HCT116 (cell line): ENCODE data around the gene QKI. TPM values are rescaled to one million over a fixed set of nuclear protein-coding genes. Genes with fewer than 3 reads are reported as not detected.
A peak's percentile ranks its signal among the peaks of the same experiment; 100 is the strongest.

Experiments used
- ATAC-seq: fragments of 200-7000 bp; cut with Tn5 transposase; 2 replicates; pipeline ENCODE4 v1.9.1; 2020; ENCODE audit warnings: mild to moderate bottlenecking, moderate library complexity
- BruUV-seq: library from RNA; stranded (reverse); fragments of 400-500 nt; replicated peaks from 2 replicates; lab custom pipeline; 2021; lab: Mats Ljungman, UMichigan
- CTCF ChIA-PET: fragments of 300-600 bp; sonication (Branson Sonifier 250); formaldehyde crosslinking; loops from one replicate; lab custom pipeline; 2021; ENCODE audit warnings: antibody characterized with exemption; lab: Charles Lee
- POLR2A ChIA-PET: fragments of 300-600, 350-600 bp; sonication (Branson Sonifier 250); formaldehyde crosslinking; loops from one replicate; lab custom pipeline; 2021; ENCODE audit warnings: antibody characterized with exemption; lab: Charles Lee
- RAD21 ChIA-PET, 2 experiments: fragments of 300-600 bp; sonication (Branson Sonifier 250); formaldehyde crosslinking; loops; one replicate each; lab custom pipeline; 2023; ENCODE audit warnings: low total read pairs in 2 of 2; ENCODE audit not compliant: uncharacterized antibody in 2 of 2, unreplicated experiment in 2 of 2, low non-redundant PET in 1 of 2; lab: Charles Lee
- DNase-seq: peaks from one replicate; pipeline ENCODE4 v3.0.0-alpha.2; 2010; ENCODE audit warnings: low read depth, low spot score
- H2AFZ ChIP-seq: fragments of 200-600 bp; shearing (Covaris generic), sonication (generic); 2 replicates; pipeline ENCODE4 v1.6.1; 2017; ENCODE audit warnings: low read depth, mixed run types, mixed read lengths, antibody characterized with exemption, low read length; ENCODE audit not compliant: poor library complexity, severe bottlenecking
- H3K27ac ChIP-seq: 2 replicates; pipeline ENCODE4 v1.5.1; 2012; ENCODE audit warnings: low read depth, low read length
- H3K27me3 ChIP-seq: fragments of 200-600 bp; sonication (generic); 2 replicates; pipeline ENCODE4 v1.6.1; 2016; ENCODE audit warnings: mixed run types, low read length, mixed read lengths; ENCODE audit not compliant: insufficient read depth
- H3K36me3 ChIP-seq, 2 experiments: fragments of 200-500 bp in 1 of 2; fragments of 200-600 bp in 1 of 2; sonication (Bioruptor generic) in 1 of 2; sonication (generic) in 1 of 2; 2 replicates each; pipeline versions ENCODE4 v1.5.1 to v1.6.1; 2014 to 2016; ENCODE audit warnings: low read length in 2 of 2, inconsistent platforms in 1 of 2, mixed read lengths in 1 of 2, mixed run types in 1 of 2; ENCODE audit not compliant: insufficient read depth in 2 of 2, control insufficient read depth in 1 of 2
- H3K4me1 ChIP-seq, 2 experiments: fragments of 200-600 bp in 1 of 2; sonication (generic) in 1 of 2; 2 replicates each; pipeline versions ENCODE4 v1.5.1 to v1.6.1; 2012 to 2017; ENCODE audit warnings: low read length in 2 of 2, inconsistent platforms in 1 of 2, mild to moderate bottlenecking in 1 of 2, mixed read lengths in 1 of 2, mixed run types in 1 of 2, moderate library complexity in 1 of 2; ENCODE audit not compliant: insufficient read depth in 2 of 2, control insufficient read depth in 1 of 2
- H3K4me2 ChIP-seq: fragments of 200-600 bp; sonication (generic); 2 replicates; pipeline ENCODE4 v1.6.1; 2017; ENCODE audit warnings: mixed run types, low read length, mixed read lengths
- H3K4me3 ChIP-seq, 2 experiments: fragments of 200-600 bp in 1 of 2; sonication (generic) in 1 of 2; replicated peaks in 1 of 2; 2 replicates each; pipeline ENCODE4 v1.5.1; 2011 to 2016; ENCODE audit warnings: low read length in 2 of 2, control low read depth in 1 of 2, low read depth in 1 of 2, mild to moderate bottlenecking in 1 of 2, mixed read lengths in 1 of 2, mixed run types in 1 of 2
- H3K79me2 ChIP-seq: fragments of 200-600 bp; sonication (generic); 2 replicates; pipeline ENCODE4 v1.6.1; 2017; ENCODE audit warnings: mild to moderate bottlenecking, mixed run types, low read length, moderate library complexity, mixed read lengths; ENCODE audit not compliant: insufficient read depth
- H3K9ac ChIP-seq: fragments of 200-600 bp; sonication (generic); 2 replicates; pipeline ENCODE4 v1.6.1; 2016; ENCODE audit warnings: low read length, mixed read lengths
- H3K9me2 ChIP-seq: fragments of 200-600 bp; sonication (generic), shearing (Covaris generic); 2 replicates; pipeline ENCODE4 v1.6.1; 2017; ENCODE audit warnings: mixed run types, mild to moderate bottlenecking, moderate library complexity; ENCODE audit not compliant: insufficient read depth
- H3K9me3 ChIP-seq, 2 experiments: fragments of 200-500 bp in 1 of 2; fragments of 200-600 bp in 1 of 2; sonication (Bioruptor generic) in 1 of 2; sonication (generic) in 1 of 2; 2 replicates each; pipeline ENCODE4 v1.6.1; 2014 to 2017; ENCODE audit warnings: low read length in 2 of 2, mixed read lengths in 2 of 2, inconsistent platforms in 1 of 2, low read depth in 1 of 2, mild to moderate bottlenecking in 1 of 2, mixed run types in 1 of 2, moderate library complexity in 1 of 2; ENCODE audit not compliant: control insufficient read depth in 1 of 2, insufficient read depth in 1 of 2
- H4K20me1 ChIP-seq: fragments of 200-600 bp; sonication (generic), shearing (Covaris generic); 2 replicates; pipeline ENCODE4 v1.6.1; 2017; ENCODE audit warnings: mixed run types, mild to moderate bottlenecking, moderate library complexity; ENCODE audit not compliant: insufficient read depth
- CBX3 ChIP-seq: IDR thresholded peaks from 2 replicates; pipeline ENCODE4 v1.6.1; 2012; ENCODE audit warnings: low read depth
- CEBPB ChIP-seq: IDR thresholded peaks from 2 replicates; pipeline ENCODE4 v1.6.1; 2012; ENCODE audit warnings: low read depth
- ELF1 ChIP-seq: IDR thresholded peaks from 2 replicates; pipeline ENCODE4 v1.6.1; 2012; ENCODE audit warnings: low read depth, borderline replicate concordance
- EZH2 ChIP-seq: fragments of 200-600 bp; sonication (generic); IDR thresholded peaks from 2 replicates; pipeline ENCODE4 v1.6.1; 2017; ENCODE audit warnings: antibody characterized with exemption, mixed run types
- FOSL1 ChIP-seq: IDR thresholded peaks from 2 replicates; pipeline ENCODE4 v1.6.1; 2012; ENCODE audit warnings: low read depth
- JUND ChIP-seq: IDR thresholded peaks from 2 replicates; pipeline ENCODE4 v1.6.1; 2012
- POLR2A ChIP-seq: IDR thresholded peaks from 2 replicates; pipeline ENCODE4 v1.7.0; 2011; ENCODE audit warnings: borderline replicate concordance; ENCODE audit not compliant: insufficient read depth, insufficient read length; ENCODE audit errors: extremely low read depth
- POLR2AphosphoS5 ChIP-seq: IDR thresholded peaks from 2 replicates; pipeline ENCODE4 v1.6.1; 2011; ENCODE audit warnings: mild to moderate bottlenecking, low read depth, low read length, moderate library complexity
- RAD21 ChIP-seq: IDR thresholded peaks from 2 replicates; pipeline ENCODE4 v1.6.1; 2012; ENCODE audit warnings: low read depth, mild to moderate bottlenecking
- SIN3A ChIP-seq: IDR thresholded peaks from 2 replicates; pipeline ENCODE4 v1.6.1; 2012; ENCODE audit warnings: low read depth
- SP1 ChIP-seq: IDR thresholded peaks from 2 replicates; pipeline ENCODE4 v1.6.1; 2012; ENCODE audit warnings: low read depth
- SRF ChIP-seq: IDR thresholded peaks from 2 replicates; pipeline ENCODE4 v1.6.1; 2012; ENCODE audit warnings: low read depth
- TCF7L2 ChIP-seq: IDR thresholded peaks from 2 replicates; pipeline ENCODE4 v1.7.0; 2011; ENCODE audit warnings: borderline replicate concordance, inconsistent platforms; ENCODE audit not compliant: insufficient read depth, insufficient read length; ENCODE audit errors: extremely low read depth
- YY1 ChIP-seq: IDR thresholded peaks from 2 replicates; pipeline ENCODE4 v1.6.1; 2011; ENCODE audit warnings: low read length, low read depth, moderate library complexity, mild to moderate bottlenecking; ENCODE audit not compliant: insufficient replicate concordance; ENCODE audit errors: extremely low read depth
- ZFX ChIP-seq: fragments of 450-650 bp; IDR thresholded peaks from 2 replicates; pipeline ENCODE4 v1.6.1; 2017
- ZNF274 ChIP-seq: fragments of 200-500 bp; sonication (Bioruptor generic); IDR thresholded peaks from 2 replicates; pipeline ENCODE4 v1.6.1; 2014; ENCODE audit warnings: mild to moderate bottlenecking, low read depth, low read length, inconsistent platforms
- intact Hi-C: fragments of 100-400 bp; cut with micrococcal nuclease; formaldehyde crosslinking; loops from 2 replicates; pipeline ENCODE4 v1.10.0; 2022
- total RNA-seq: library from RNA; stranded (reverse); gene quantifications from one replicate; pipeline ENCODE4 v1.2.1, GENCODE V29; 2021; ENCODE audit not compliant: unreplicated experiment
- TF ChIP-seq, protein P1 (sequence below), 3 experiments: fragments of 200-600 bp in 1 of 3; sonication (generic) in 1 of 3; IDR thresholded peaks in 2 of 3; conservative IDR thresholded peaks in 1 of 3; 2 replicates each; pipeline ENCODE4 v1.5.1; 2012 to 2017; ENCODE audit warnings: low read depth in 2 of 3, low read length in 2 of 3, antibody characterized with exemption in 1 of 3, borderline replicate concordance in 1 of 3, control low read depth in 1 of 3, mild to moderate bottlenecking in 1 of 3, mixed read lengths in 1 of 3, mixed run types in 1 of 3, moderate library complexity in 1 of 3; ENCODE audit not compliant: insufficient read depth in 1 of 3
- TF ChIP-seq, protein P2 (sequence below): IDR thresholded peaks from 2 replicates; pipeline ENCODE4 v1.6.1; 2011; ENCODE audit warnings: mild to moderate bottlenecking, low read length, moderate library complexity; ENCODE audit not compliant: insufficient replicate concordance; ENCODE audit errors: extremely low read depth
- TF ChIP-seq, protein P3 (sequence below): IDR thresholded peaks from 2 replicates; pipeline ENCODE4 v1.6.1; 2012
- TF ChIP-seq, protein P4 (sequence below): IDR thresholded peaks from 2 replicates; pipeline ENCODE4 v1.6.1; 2012; ENCODE audit warnings: low read depth

QKI gene
- total RNA-seq, 1 experiment from 2014 or later = 35.3 TPM

DNA sequence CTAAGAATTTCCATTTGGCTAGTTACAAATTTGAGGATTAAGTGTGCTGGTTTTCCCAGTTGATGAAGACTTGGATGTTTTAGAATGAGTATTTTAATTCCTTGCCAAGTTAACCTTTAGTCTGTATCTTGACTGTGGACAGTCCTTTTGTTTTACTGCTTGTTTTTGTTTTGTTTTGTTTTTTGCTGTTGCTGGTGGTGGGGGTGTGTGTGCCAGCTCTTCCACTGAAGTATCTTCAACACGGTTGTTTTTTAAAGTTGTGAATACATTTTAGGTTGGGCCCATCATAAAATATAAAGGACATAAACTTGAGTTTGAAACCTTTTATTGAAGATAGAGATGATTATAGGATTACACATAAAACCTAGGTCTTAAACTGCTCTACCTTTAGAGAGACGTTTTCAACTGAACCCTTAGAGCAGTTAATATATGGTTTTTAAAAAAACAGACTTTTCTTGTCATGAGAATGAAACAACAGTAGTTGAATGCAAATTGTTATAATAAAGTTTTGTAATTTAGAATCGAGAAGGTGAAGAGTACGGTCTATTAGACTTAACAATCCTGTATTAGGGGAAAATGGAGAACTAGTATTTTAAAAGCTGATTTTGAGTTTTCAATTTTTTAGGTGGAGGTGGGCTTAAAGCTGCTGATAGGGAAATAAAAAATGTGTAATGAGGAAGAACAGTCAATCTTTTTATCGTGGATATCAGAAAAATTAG is 4.0 kb downstream of the QKI start:
- H2AFZ ChIP-seq = no peak overlapping the region
- H3K9me2 ChIP-seq = no peaks in the 10 kb centered on the region
- ATAC-seq (no peak), DNase-seq (no peak)
- ChIA-PET RAD21 (no interaction called here), POLR2A (no interaction called here), CTCF (interaction anchor here (1.4 kb wide), 1 partner anchor 16 kb away, joined by 3 read pairs; no protein-coding TSS in a partner anchor)
- no peaks in the 10 kb centered on the region for H4K20me1 ChIP-seq
- BruUV-seq = TSS peak; percentile 5
- no peak overlapping the region for H3K4me2 ChIP-seq
- no peaks in the 10 kb centered on the region for H3K27me3 ChIP-seq
- H3K79me2 ChIP-seq = peaks cover 78% of the 10 kb centered on the region
- H3K4me1 ChIP-seq = peaks cover 3 to 4% of the 10 kb centered on the region in 2 experiments
- intact Hi-C loops = no loop called here
- no peak overlapping the region for H3K9ac ChIP-seq
- no peaks in the 10 kb centered on the region for H3K9me3 ChIP-seq
- H3K4me3 ChIP-seq = no peak overlapping the region
- no peak overlapping the region for H3K27ac ChIP-seq
- H3K36me3 ChIP-seq = no peaks in the 10 kb centered on the region
- TF ChIP-seq FOSL1 (no peak), RAD21 (no peak), ZFX (no peak), POLR2A (no peak), YY1 (no peak), EZH2 (no peak), POLR2AphosphoS5 (no peak), CBX3 (no peak), SP1 (no peak), ELF1 (no peak), ZNF274 (no peak), CEBPB (no peak), SRF (no peak), TCF7L2 (no peak), JUND (no peak), SIN3A (no peak)
- TF ChIP-seq, protein P1, sequence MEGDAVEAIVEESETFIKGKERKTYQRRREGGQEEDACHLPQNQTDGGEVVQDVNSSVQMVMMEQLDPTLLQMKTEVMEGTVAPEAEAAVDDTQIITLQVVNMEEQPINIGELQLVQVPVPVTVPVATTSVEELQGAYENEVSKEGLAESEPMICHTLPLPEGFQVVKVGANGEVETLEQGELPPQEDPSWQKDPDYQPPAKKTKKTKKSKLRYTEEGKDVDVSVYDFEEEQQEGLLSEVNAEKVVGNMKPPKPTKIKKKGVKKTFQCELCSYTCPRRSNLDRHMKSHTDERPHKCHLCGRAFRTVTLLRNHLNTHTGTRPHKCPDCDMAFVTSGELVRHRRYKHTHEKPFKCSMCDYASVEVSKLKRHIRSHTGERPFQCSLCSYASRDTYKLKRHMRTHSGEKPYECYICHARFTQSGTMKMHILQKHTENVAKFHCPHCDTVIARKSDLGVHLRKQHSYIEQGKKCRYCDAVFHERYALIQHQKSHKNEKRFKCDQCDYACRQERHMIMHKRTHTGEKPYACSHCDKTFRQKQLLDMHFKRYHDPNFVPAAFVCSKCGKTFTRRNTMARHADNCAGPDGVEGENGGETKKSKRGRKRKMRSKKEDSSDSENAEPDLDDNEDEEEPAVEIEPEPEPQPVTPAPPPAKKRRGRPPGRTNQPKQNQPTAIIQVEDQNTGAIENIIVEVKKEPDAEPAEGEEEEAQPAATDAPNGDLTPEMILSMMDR (IDR thresholded peaks at IDR 0.05 in 2 of 3, conservative IDR thresholded peaks at IDR 0.05 in 1 of 3; ENCODE audit: borderline replicate concordance in 1 of 3, insufficient read depth in 1 of 3, low read depth in 2 of 3, low read length in 2 of 3) = no peak
- TF ChIP-seq, protein P2, sequence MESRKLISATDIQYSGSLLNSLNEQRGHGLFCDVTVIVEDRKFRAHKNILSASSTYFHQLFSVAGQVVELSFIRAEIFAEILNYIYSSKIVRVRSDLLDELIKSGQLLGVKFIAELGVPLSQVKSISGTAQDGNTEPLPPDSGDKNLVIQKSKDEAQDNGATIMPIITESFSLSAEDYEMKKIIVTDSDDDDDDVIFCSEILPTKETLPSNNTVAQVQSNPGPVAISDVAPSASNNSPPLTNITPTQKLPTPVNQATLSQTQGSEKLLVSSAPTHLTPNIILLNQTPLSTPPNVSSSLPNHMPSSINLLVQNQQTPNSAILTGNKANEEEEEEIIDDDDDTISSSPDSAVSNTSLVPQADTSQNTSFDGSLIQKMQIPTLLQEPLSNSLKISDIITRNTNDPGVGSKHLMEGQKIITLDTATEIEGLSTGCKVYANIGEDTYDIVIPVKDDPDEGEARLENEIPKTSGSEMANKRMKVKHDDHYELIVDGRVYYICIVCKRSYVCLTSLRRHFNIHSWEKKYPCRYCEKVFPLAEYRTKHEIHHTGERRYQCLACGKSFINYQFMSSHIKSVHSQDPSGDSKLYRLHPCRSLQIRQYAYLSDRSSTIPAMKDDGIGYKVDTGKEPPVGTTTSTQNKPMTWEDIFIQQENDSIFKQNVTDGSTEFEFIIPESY = no peak
- TF ChIP-seq, protein P3, sequence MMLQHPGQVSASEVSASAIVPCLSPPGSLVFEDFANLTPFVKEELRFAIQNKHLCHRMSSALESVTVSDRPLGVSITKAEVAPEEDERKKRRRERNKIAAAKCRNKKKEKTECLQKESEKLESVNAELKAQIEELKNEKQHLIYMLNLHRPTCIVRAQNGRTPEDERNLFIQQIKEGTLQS = no peak
- TF ChIP-seq, protein P4, sequence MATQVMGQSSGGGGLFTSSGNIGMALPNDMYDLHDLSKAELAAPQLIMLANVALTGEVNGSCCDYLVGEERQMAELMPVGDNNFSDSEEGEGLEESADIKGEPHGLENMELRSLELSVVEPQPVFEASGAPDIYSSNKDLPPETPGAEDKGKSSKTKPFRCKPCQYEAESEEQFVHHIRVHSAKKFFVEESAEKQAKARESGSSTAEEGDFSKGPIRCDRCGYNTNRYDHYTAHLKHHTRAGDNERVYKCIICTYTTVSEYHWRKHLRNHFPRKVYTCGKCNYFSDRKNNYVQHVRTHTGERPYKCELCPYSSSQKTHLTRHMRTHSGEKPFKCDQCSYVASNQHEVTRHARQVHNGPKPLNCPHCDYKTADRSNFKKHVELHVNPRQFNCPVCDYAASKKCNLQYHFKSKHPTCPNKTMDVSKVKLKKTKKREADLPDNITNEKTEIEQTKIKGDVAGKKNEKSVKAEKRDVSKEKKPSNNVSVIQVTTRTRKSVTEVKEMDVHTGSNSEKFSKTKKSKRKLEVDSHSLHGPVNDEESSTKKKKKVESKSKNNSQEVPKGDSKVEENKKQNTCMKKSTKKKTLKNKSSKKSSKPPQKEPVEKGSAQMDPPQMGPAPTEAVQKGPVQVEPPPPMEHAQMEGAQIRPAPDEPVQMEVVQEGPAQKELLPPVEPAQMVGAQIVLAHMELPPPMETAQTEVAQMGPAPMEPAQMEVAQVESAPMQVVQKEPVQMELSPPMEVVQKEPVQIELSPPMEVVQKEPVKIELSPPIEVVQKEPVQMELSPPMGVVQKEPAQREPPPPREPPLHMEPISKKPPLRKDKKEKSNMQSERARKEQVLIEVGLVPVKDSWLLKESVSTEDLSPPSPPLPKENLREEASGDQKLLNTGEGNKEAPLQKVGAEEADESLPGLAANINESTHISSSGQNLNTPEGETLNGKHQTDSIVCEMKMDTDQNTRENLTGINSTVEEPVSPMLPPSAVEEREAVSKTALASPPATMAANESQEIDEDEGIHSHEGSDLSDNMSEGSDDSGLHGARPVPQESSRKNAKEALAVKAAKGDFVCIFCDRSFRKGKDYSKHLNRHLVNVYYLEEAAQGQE = no peak
